GM15510 (cell line): ENCODE measurements around the gene CAMSAP3.

Experiments
- POLR2A ChIP-seq: IDR thresholded peaks from 3 replicates; pipeline ENCODE4 v1.6.1; 2011; ENCODE audit warnings: borderline replicate concordance; ENCODE audit not compliant: insufficient read length; ENCODE audit errors: extremely low read depth

Gene CAMSAP3

GRCh38 chr19:7595466-7596133, at the start of gene CAMSAP3:
CAMSAP3 (plus strand) TSS chr19:7595863; CDS start chr19:7596003, 140 bp downstream.
- peak; percentile 28 for TF ChIP-seq POLR2A

- TF ChIP-seq POLR2A: no peak
Measured at GRCh38 chr19:7545904-7546303, 49.8 kb upstream of the CAMSAP3 start.

- no peak for TF ChIP-seq POLR2A
Measured at GRCh38 chr19:7547159-7547558, 48.5 kb upstream of the CAMSAP3 start.

- no peak for TF ChIP-seq POLR2A
Measured at GRCh38 chr19:7549429-7550148, 46.1 kb upstream of the CAMSAP3 start.

- no peak for TF ChIP-seq POLR2A
Measured at GRCh38 chr19:7550169-7550770, 45.4 kb upstream of the CAMSAP3 start.

- no peak for TF ChIP-seq POLR2A
Measured at GRCh38 chr19:7550987-7551761, 44.5 kb upstream of the CAMSAP3 start.

- TF ChIP-seq POLR2A: no peak
Measured at GRCh38 chr19:7552781-7553180, 42.9 kb upstream of the CAMSAP3 start.

- no peak for TF ChIP-seq POLR2A
Measured at GRCh38 chr19:7554565-7554964, 41.1 kb upstream of the CAMSAP3 start.

GRCh38 chr19:7554990-7555864, 40.4 kb upstream of the CAMSAP3 start:
- TF ChIP-seq POLR2A: no peak

- TF ChIP-seq POLR2A: no peak
Measured at GRCh38 chr19:7556696-7557315, 38.9 kb upstream of the CAMSAP3 start.

GRCh38 chr19:7558667-7559066, 37.0 kb upstream of the CAMSAP3 start:
- TF ChIP-seq POLR2A: no peak

GRCh38 chr19:7559102-7559501, 36.6 kb upstream of the CAMSAP3 start:
- no peak for TF ChIP-seq POLR2A

- TF ChIP-seq POLR2A: no peak
Measured at GRCh38 chr19:7560255-7560654, 35.4 kb upstream of the CAMSAP3 start.

GRCh38 chr19:7561325-7561724, 34.3 kb upstream of the CAMSAP3 start:
- no peak for TF ChIP-seq POLR2A
